Stimulated activated CD8-positive, alpha-beta memory T cell treated with anti-CD3 and anti-CD28 coated beads, Interleukin-4, amount 100 ng/mL, for 4 hours (primary cell): ENCODE data around the gene CTCFL.

ENCODE experiments used
- DNase-seq, 2 donors: peaks; one replicate each; pipeline ENCODE4 v3.0.0-alpha.2; 2020; ENCODE audit warnings: low read depth in 2 of 2, low spot score in 1 of 2

Gene CTCFL

GRCh38 chr20:57524511-57525176 is at the start of gene CTCFL:
TSS of gene CTCFL (minus strand) at chr20:57525140. CDS start at chr20:57524205, 935 bp downstream.
- DNase-seq: no peak

- DNase-seq: no peak
These were observed 49.0 kb upstream of the CTCFL start for GRCh38 chr20:57573894-57574293.

- DNase-seq: no peak
These were observed 48.3 kb upstream of the CTCFL start for GRCh38 chr20:57573242-57573641.

- DNase-seq: no peak
These were observed 47.0 kb upstream of the CTCFL start for GRCh38 chr20:57571782-57572416.

GRCh38 chr20:57570920-57571319 is 46.0 kb upstream of the CTCFL start:
- DNase-seq: no peak

GRCh38 chr20:57570145-57570850 is 45.4 kb upstream of the CTCFL start:
- no peak for DNase-seq

GRCh38 chr20:57568960-57569359 is 44.0 kb upstream of the CTCFL start:
- no peak for DNase-seq

GRCh38 chr20:57568088-57568896 is 43.4 kb upstream of the CTCFL start:
- no peak for DNase-seq

GRCh38 chr20:57567471-57568079 is 42.6 kb upstream of the CTCFL start:
- no peak for DNase-seq

GRCh38 chr20:57566803-57567459 is 42.0 kb upstream of the CTCFL start:
- DNase-seq: no peak

GRCh38 chr20:57566399-57566798 is 41.5 kb upstream of the CTCFL start:
- DNase-seq: no peak

- DNase-seq: no peak
These were observed 40.2 kb upstream of the CTCFL start for GRCh38 chr20:57564951-57565642.

GRCh38 chr20:57564180-57564802 is 39.4 kb upstream of the CTCFL start:
- DNase-seq: no peak

- DNase-seq: no peak
These were observed 38.6 kb upstream of the CTCFL start for GRCh38 chr20:57563522-57563921.

- DNase-seq: no peak
These were observed 37.9 kb upstream of the CTCFL start for GRCh38 chr20:57562541-57563465.

- DNase-seq: no peak
These were observed 36.7 kb upstream of the CTCFL start for GRCh38 chr20:57561356-57562279.
